T-helper 2 cell treated with Interferon-gamma antibody and Interleukin-4, amounts not matched to agents 5 μg/mL and 100 μg/mL, for 36 hours (primary cell): Measurements from ENCODE around the gene IDS.
"Not testable (repeated sequence)": the region's sequence is repeated elsewhere in the genome, so short reads cannot be mapped to it uniquely, and the experiment has no call there.

Experiments used
- DNase-seq: peaks from one replicate; pipeline ENCODE4 v3.0.0; 2021; ENCODE audit warnings: low spot score
- H3K27ac Mint-ChIP-seq: one replicate; pipeline ENCODE4 v1.8.0; 2021; ENCODE audit warnings: mild to moderate bottlenecking, mixed read lengths
- H3K27me3 Mint-ChIP-seq: one replicate; pipeline ENCODE4 v1.8.0; 2021; ENCODE audit warnings: low read depth, mixed read lengths
- H3K36me3 Mint-ChIP-seq: one replicate; pipeline ENCODE4 v1.8.0; 2021; ENCODE audit warnings: low read depth, mixed read lengths
- H3K4me1 Mint-ChIP-seq: one replicate; pipeline ENCODE4 v1.8.0; 2021; ENCODE audit warnings: low read depth, mixed read lengths
- H3K4me3 Mint-ChIP-seq: one replicate; pipeline ENCODE4 v1.8.0; 2022; ENCODE audit warnings: mild to moderate bottlenecking, moderate library complexity, mixed read lengths
- H3K9me3 Mint-ChIP-seq: one replicate; pipeline ENCODE4 v1.8.0; 2021; ENCODE audit warnings: mixed read lengths

IDS gene

GRCh38 chrX:149499766-149500165, 5.3 kb downstream of the IDS start:
- Mint-ChIP-seq H3K9me3 (no peaks in the 10 kb centered on the region), H3K27me3 (no peaks in the 10 kb centered on the region), H3K4me1 (peaks cover 28% of the 10 kb centered on the region), H3K36me3 (peaks cover 36% of the 10 kb centered on the region), H3K4me3 (no peak overlapping the region), H3K27ac (no peak overlapping the region)
- DNase-seq = no peak

GRCh38 chrX:149498767-149499166, 6.3 kb downstream of the IDS start:
- Mint-ChIP-seq H3K4me1 (peaks cover 22% of the 10 kb centered on the region), H3K27ac (no peak overlapping the region), H3K27me3 (no peaks in the 10 kb centered on the region), H3K4me3 (no peak overlapping the region), H3K36me3 (peaks cover 34% of the 10 kb centered on the region), H3K9me3 (no peaks in the 10 kb centered on the region)
- no peak for DNase-seq

- Mint-ChIP-seq H3K4me1 (peaks cover 21% of the 10 kb centered on the region), H3K4me3 (no peak overlapping the region), H3K36me3 (peaks cover 32% of the 10 kb centered on the region), H3K27me3 (no peaks in the 10 kb centered on the region), H3K27ac (no peak overlapping the region), H3K9me3 (no peaks in the 10 kb centered on the region)
- DNase-seq = no peak
Measured at GRCh38 chrX:149497626-149498025, 7.5 kb downstream of the IDS start.

GRCh38 chrX:149497054-149497453, 8.1 kb downstream of the IDS start:
- Mint-ChIP-seq H3K4me3 (no peak overlapping the region), H3K9me3 (no peaks in the 10 kb centered on the region), H3K27me3 (no peaks in the 10 kb centered on the region), H3K4me1 (peaks cover 16% of the 10 kb centered on the region), H3K27ac (no peak overlapping the region), H3K36me3 (peaks cover 29% of the 10 kb centered on the region)
- DNase-seq = no peak

- Mint-ChIP-seq H3K9me3 (no peaks in the 10 kb centered on the region), H3K4me3 (no peak overlapping the region), H3K27me3 (no peaks in the 10 kb centered on the region), H3K4me1 (peaks cover 7% of the 10 kb centered on the region), H3K36me3 (peaks cover 31% of the 10 kb centered on the region), H3K27ac (no peak overlapping the region)
- DNase-seq = no peak
Measured at GRCh38 chrX:149495573-149496071, 9.5 kb downstream of the IDS start.

- no peak for DNase-seq
- no peak overlapping the region for H3K27ac Mint-ChIP-seq
- peaks cover 2% of the 10 kb centered on the region for H3K4me1 Mint-ChIP-seq
- no peaks in the 10 kb centered on the region for H3K27me3 Mint-ChIP-seq
- peaks cover 33% of the 10 kb centered on the region for H3K36me3 Mint-ChIP-seq
- no peaks in the 10 kb centered on the region for H3K9me3 Mint-ChIP-seq
- H3K4me3 Mint-ChIP-seq = no peak overlapping the region
Measured at GRCh38 chrX:149494844-149495565, 10.1 kb downstream of the IDS start.

- no peak overlapping the region for H3K27ac Mint-ChIP-seq
- H3K27me3 Mint-ChIP-seq = no peaks in the 10 kb centered on the region
Measured at GRCh38 chrX:149493567-149494562, 11.2 kb downstream of the IDS start.

GRCh38 chrX:149491812-149492211, 13.3 kb downstream of the IDS start:
- no peak for DNase-seq
- Mint-ChIP-seq H3K27ac (no peak overlapping the region), H3K27me3 (no peaks in the 10 kb centered on the region), H3K36me3 (peaks cover 31% of the 10 kb centered on the region), H3K4me3 (no peak overlapping the region), H3K9me3 (no peaks in the 10 kb centered on the region), H3K4me1 (peaks cover 5% of the 10 kb centered on the region)

More at GRCh38 chrX:149493567-149494562, 11.2 kb downstream of the IDS start:
- H3K4me1 Mint-ChIP-seq = no peaks in the 10 kb centered on the region
- DNase-seq = no peak
- H3K4me3 Mint-ChIP-seq = no peak overlapping the region
- H3K9me3 Mint-ChIP-seq = no peaks in the 10 kb centered on the region
- peaks cover 36% of the 10 kb centered on the region for H3K36me3 Mint-ChIP-seq

- no peaks in the 10 kb centered on the region for H3K27me3 Mint-ChIP-seq
- peaks cover 10% of the 10 kb centered on the region for H3K4me1 Mint-ChIP-seq
- H3K9me3 Mint-ChIP-seq = no peaks in the 10 kb centered on the region
- peaks cover 42% of the 10 kb centered on the region for H3K36me3 Mint-ChIP-seq
- no peak overlapping the region for H3K4me3 Mint-ChIP-seq
- H3K27ac Mint-ChIP-seq = no peak overlapping the region
- no peak for DNase-seq
Measured at GRCh38 chrX:149490100-149490499, 15.0 kb downstream of the IDS start.

- not testable (repeated sequence) for H3K27ac Mint-ChIP-seq, H3K4me3 Mint-ChIP-seq, H3K27me3 Mint-ChIP-seq, H3K9me3 Mint-ChIP-seq, DNase-seq
- Mint-ChIP-seq H3K36me3 (peaks cover 42% of the 10 kb centered on the region), H3K4me1 (peaks cover 10% of the 10 kb centered on the region)
Measured at GRCh38 chrX:149488411-149489052, 16.6 kb downstream of the IDS start.

- Mint-ChIP-seq H3K4me1 (peaks cover 10% of the 10 kb centered on the region), H3K36me3 (peaks cover 43% of the 10 kb centered on the region)
- not testable (repeated sequence) for DNase-seq, H3K27ac Mint-ChIP-seq, H3K9me3 Mint-ChIP-seq, H3K4me3 Mint-ChIP-seq, H3K27me3 Mint-ChIP-seq
Measured at GRCh38 chrX:149488008-149488407, 17.1 kb downstream of the IDS start.

- Mint-ChIP-seq H3K9me3 (no peaks in the 10 kb centered on the region), H3K27ac (peak overlapping the region; percentile 31), H3K27me3 (no peaks in the 10 kb centered on the region), H3K4me1 (peaks cover 10% of the 10 kb centered on the region), H3K36me3 (peaks cover 43% of the 10 kb centered on the region), H3K4me3 (peak overlapping the region; percentile 21)
- no peak for DNase-seq
Measured at GRCh38 chrX:149487292-149487691, 17.8 kb downstream of the IDS start.

GRCh38 chrX:149476513-149476912, 28.6 kb downstream of the IDS start:
- Mint-ChIP-seq H3K9me3 (no peaks in the 10 kb centered on the region), H3K27ac (no peak overlapping the region), H3K27me3 (peaks cover 3% of the 10 kb centered on the region), H3K4me3 (no peak overlapping the region), H3K4me1 (no peaks in the 10 kb centered on the region), H3K36me3 (peaks cover 17% of the 10 kb centered on the region)
- no peak for DNase-seq

- H3K9me3 Mint-ChIP-seq = no peaks in the 10 kb centered on the region
- no peak overlapping the region for H3K4me3 Mint-ChIP-seq
- H3K27ac Mint-ChIP-seq = no peak overlapping the region
- peaks cover 4% of the 10 kb centered on the region for H3K4me1 Mint-ChIP-seq
- no peak for DNase-seq
- H3K36me3 Mint-ChIP-seq = peaks cover 4% of the 10 kb centered on the region
- H3K27me3 Mint-ChIP-seq = peaks cover 4% of the 10 kb centered on the region
Measured at GRCh38 chrX:149473966-149474365, 31.1 kb downstream of the IDS start.
